22Rv1 (cell line): ENCODE measurements around the gene SLIT3.
"Not testable (repeated sequence)": the region's sequence is repeated elsewhere in the genome, so short reads cannot be mapped to it uniquely, and the experiment has no call there.

Experiments
- H3K27ac ChIP-seq: fragments of 450-650 bp; 2 replicates; pipeline ENCODE4 v1.5.1; 2017
- ZFX ChIP-seq: fragments of 450-650 bp; IDR thresholded peaks from 2 replicates; pipeline ENCODE4 v1.6.1; 2017; ENCODE audit warnings: antibody characterized with exemption, borderline replicate concordance
- TF ChIP-seq, protein P1 (sequence below): fragments of 450-650 bp; IDR thresholded peaks from 2 replicates; pipeline ENCODE4 v1.5.1; 2017; ENCODE audit warnings: mild to moderate bottlenecking

The SLIT3 gene

DNA sequence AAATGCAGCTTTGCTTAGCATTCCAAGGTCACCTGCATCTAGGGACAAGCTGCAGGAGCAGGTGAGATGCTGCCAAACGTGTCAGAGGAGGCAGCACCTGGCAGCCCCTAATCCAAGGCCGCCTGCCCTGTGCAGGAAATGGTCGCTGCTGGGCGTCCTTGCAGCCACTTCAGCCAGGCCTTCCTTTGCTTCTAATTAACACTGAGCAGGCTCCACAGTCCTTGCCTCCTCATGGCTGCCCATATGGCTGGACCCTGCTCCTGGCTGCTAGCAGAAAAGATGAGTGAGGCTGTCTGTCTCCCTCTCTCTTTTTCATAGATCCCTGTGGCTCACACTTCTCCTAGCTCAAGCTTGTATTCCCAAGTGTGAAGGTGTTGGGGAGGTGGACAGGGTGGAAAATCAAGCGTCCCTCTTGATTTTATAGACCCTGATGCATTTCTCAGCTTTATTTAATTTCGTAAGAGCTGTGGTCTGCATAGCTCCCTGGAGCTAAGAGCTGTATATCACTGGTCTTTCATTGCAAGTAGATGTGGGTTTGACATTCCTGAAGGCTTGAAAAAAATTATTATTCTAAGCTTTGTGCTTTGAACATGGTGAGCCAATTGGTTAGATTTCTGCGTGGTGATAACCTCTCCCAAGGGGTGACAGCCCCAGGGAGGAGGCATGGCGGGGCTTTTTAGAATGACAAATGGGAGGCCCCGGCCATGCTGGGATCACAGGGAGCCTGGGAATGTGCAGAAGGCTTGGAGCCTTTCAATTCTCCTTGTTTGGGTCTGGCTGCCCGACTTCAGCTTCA, 193.8 kb downstream of the SLIT3 start:
- H3K27ac ChIP-seq = no peak overlapping the region
- TF ChIP-seq ZFX = no peak
- TF ChIP-seq, protein P1, sequence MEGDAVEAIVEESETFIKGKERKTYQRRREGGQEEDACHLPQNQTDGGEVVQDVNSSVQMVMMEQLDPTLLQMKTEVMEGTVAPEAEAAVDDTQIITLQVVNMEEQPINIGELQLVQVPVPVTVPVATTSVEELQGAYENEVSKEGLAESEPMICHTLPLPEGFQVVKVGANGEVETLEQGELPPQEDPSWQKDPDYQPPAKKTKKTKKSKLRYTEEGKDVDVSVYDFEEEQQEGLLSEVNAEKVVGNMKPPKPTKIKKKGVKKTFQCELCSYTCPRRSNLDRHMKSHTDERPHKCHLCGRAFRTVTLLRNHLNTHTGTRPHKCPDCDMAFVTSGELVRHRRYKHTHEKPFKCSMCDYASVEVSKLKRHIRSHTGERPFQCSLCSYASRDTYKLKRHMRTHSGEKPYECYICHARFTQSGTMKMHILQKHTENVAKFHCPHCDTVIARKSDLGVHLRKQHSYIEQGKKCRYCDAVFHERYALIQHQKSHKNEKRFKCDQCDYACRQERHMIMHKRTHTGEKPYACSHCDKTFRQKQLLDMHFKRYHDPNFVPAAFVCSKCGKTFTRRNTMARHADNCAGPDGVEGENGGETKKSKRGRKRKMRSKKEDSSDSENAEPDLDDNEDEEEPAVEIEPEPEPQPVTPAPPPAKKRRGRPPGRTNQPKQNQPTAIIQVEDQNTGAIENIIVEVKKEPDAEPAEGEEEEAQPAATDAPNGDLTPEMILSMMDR = no peak

DNA sequence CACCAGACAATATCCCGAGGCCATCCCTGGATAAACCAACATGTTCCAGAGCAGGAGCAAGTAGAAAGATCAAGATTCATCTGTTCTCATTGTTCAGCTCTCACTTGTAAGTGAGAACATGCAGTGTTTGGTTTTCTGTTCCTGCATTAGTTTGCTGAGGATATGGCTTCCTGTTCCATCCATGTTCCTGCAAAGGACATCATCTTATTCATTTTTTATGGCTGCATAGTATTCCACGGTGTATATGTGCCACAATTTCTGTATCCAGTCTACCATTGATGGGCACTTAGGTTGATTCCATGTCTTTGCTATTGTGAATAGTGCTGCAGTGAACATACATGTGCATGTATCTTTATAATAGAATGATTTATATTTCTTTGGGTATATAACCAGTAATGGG, 195.4 kb downstream of the SLIT3 start:
- H3K27ac ChIP-seq = not testable (repeated sequence)

DNA sequence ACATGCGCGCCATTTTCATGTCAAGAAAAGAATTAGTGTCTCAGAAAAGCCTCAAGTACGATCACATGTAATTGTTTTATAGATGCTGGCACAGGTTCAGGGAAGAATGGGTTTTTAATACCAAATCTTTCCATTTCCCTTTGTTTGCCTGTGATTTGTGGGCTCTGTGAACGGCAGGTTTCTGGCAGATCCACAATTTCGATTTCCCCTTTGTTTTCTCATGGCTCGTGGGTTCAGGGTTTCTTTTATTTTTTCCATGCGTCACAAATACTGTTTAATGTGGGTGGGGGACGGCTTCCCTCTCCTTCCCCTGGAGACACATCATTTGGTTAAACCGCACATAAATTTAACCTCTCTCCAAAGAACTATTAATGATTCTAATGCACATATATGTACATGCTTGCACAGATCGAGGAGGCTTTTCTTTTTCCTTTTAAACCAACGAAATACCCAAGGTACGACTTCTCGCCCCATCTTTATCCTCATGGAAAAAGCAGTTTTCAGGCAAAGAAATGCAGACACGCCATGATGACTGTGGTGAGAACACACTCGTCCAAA, 195.9 kb downstream of the SLIT3 start:
- TF ChIP-seq, protein P1 = no peak
- no peak for TF ChIP-seq ZFX

DNA sequence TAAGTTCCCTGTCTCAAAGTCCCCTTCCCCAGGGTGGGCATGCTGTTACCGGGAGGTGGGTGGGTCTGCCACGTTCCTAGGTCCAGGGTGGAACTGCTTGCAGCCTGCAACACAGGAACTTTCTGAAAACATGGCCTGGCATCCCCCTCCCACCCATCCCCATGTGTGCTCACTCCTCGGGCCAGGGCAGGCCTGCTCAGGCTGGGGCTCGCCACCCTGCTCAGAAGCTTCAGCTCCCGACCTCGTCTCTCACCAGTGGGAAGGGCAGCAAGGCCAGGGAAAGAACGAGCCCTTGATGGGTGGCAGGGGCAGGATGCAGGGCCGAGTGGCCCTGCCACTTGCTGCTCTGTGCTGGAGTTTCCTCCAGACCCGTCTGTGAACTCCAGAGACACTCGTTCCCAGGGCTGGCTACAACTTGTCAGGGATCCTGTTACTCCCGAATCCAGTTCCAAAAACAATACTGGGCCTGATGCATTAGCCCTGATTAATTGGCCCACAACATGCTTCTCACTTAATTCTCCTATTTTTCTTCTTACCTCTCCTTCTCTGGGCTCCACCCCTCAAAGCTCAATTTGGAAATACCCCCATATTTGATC, 197.3 kb downstream of the SLIT3 start:
- no peak overlapping the region for H3K27ac ChIP-seq
- TF ChIP-seq, protein P1 = no peak

More for the DNA sequence above, 195.9 kb downstream of the SLIT3 start:
- no peak overlapping the region for H3K27ac ChIP-seq

DNA sequence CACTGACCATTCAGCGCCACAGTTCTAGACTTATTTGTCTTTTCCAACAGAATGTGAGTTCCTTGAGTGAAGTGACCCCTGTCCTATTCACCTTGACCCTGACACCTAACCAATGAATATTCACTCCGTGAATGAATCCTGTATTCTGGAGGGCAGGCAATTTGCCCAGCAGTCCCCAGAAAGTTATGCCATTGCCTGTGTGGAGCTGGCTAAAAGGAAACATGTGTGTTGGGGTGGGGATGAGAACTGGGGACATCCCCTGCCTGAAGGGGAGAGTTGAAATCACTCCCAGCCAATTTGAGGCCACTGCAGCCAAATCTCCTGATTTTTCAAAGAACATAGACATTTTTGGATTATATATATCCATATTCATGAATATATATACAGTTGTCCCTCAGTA, 199.0 kb downstream of the SLIT3 start:
- H3K27ac ChIP-seq = no peak overlapping the region
- TF ChIP-seq, protein P1 = no peak
- no peak for TF ChIP-seq ZFX

DNA sequence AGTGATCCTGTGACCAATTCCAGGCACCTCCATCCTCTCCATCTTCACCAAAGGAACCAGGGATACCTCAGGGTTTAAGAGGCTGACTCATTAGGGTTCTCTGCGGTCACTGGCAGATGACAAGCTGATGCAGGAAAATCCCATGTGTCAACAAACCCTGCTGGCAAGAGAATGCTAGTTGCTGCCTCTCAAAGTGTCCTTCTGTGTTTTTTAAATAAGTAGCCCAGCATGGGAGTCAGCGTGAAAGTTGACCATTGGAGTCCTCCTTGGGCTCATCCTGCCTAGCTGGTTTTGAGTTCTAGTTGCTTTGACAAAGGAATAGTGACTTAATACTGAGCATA, 200.2 kb downstream of the SLIT3 start:
- no peak overlapping the region for H3K27ac ChIP-seq
- TF ChIP-seq, protein P1 = no peak
- TF ChIP-seq ZFX = no peak

DNA sequence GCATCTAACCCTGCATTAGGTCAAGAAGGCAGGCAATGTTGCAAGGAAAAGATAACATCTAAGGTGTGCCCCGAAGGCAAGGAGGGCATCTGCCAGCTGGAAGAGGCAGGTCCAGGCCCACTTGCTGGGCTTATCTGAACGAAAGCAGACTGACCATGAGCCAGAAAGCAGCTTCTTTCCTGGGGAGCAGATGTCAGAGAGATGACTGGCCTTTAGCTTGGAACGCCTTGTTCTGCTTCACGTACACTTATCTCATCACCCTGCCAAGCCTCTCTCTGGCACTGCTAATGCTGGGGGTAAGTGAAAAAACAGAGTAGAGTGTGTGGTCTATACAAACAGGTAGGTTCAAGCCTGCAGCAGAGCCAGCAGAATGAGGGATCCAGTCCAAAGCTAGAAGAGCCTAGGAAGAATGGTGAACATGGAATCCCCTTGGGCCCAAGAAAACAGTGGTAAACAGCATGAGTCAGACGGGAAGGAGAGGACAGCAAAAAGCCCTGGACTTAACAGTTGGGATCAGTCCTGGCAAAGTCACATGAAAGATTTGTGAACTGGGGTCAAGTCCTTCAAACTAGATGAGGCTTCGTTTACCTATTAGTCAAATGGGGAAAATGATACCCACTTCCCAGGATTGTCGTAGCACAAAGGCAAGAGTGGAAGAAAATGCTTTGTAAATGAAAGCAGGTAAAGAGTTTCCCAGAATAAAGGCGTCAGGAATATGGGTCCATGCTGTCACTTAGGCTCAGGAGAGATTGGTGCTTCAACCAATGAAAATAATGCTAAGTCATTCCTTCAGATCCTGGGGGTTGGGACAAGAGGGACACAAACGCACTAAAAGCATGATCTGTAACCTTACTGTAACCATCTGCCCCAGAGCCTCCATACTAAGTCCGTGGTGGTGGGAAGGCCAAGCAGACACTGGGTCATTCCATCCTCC, 200.9 kb downstream of the SLIT3 start:
- H3K27ac ChIP-seq = no peak overlapping the region

More for the DNA sequence above, 200.9 kb downstream of the SLIT3 start:
- TF ChIP-seq ZFX = no peak
- TF ChIP-seq, protein P1 = no peak
